ENCODE results near the gene PRR11. TPM values are rescaled to one million over a fixed set of nuclear protein-coding genes. Genes with fewer than 3 reads are reported as not detected.

The PRR11 gene
- total RNA-seq (under 1 TPM; 0.65 to 0.85 TPM), polyA plus RNA-seq (under 1 TPM in 2 of 3 donors, not detected in 1; 0.32 to 0.66 TPM), total RNA-seq (0.21 to 1.5 (median 0.64) reads per million in 6 experiments)

- POLR2A ChIA-PET, result interaction anchor here (0.5 to 2.1 kb wide), 15 partner anchors 9 to 1306 kb away, joined by 3 to 18 read pairs (median 4); partner anchors contain the start of genes CLTC, MRPS23, MTMR4 and RAD51C
- no peak within 1 kb of the TSS for H3K4me3 Mint-ChIP-seq
- H3K27me3 Mint-ChIP-seq, result no peaks in the 10 kb centered on the region
- no peaks in the 10 kb centered on the region for H3K9me3 Mint-ChIP-seq
- ATAC-seq, result peak; percentile 88 to 89
- H3K27ac Mint-ChIP-seq, result no peak within 1 kb of the TSS
- H3K36me3 Mint-ChIP-seq, result peaks cover 0 to 2% (median 0%) of the 10 kb centered on the region in 3 donors
- peak in 7 of 10 donors; percentile 74 to 98 (median 95) for DNase-seq
- H3K4me1 Mint-ChIP-seq, result peaks cover 2 to 42% (median 16%) of the 10 kb centered on the region in 4 donors
These were observed at the start of gene PRR11 for GRCh38 chr17:59155439-59156177. PRR11 (plus strand) TSS chr17:59155746; CDS start chr17:59169753, 14,007 bp downstream.

DNA sequence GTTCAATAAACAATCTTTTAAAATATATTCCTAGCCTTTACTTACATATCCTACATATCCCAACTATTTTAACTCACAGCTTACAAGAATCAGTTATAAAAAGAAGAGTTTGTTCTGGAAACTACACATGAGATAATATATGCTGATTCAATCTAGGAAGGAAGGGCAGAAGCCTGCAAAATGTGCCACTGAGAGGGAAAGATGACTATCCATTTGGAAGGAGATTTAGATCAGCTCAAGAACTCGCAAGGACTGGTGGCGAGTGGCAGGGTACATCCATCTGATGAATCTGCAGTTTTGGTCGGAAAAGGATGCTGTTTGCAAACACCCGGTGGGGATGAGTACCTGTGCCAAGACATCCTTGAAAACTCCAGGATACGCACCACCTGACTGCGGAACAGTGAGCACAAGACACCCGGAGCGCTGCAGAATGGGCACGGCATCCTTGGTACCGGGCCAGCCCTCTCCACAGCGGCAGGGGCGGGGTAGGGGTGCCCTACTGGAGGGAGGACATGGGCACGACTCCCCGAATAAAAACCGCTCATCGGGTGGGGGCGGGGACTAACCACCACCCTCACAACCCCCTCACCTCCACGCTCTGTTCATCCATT lies 49.6 kb upstream of the PRR11 start:
- H3K4me1 Mint-ChIP-seq, result peaks cover 7 to 45% (median 38%) of the 10 kb centered on the region in 4 donors
- H3K36me3 Mint-ChIP-seq, result peaks cover 0 to 31% (median 0%) of the 10 kb centered on the region in 3 donors
- no peaks in the 10 kb centered on the region for H3K9me3 Mint-ChIP-seq
- H3K4me3 Mint-ChIP-seq, result peak overlapping the region; percentile 91 to 98 (median 94)
- H3K27me3 Mint-ChIP-seq, result no peaks in the 10 kb centered on the region
- DNase-seq, result peak in 9 of 10 donors; percentile 62 to 90 (median 74)
- peak overlapping the region; percentile 79 to 96 (median 92) for H3K27ac Mint-ChIP-seq
- ATAC-seq, result peak; percentile 66 to 67
- POLR2A ChIA-PET, result interaction anchor here (0.7 to 2.5 kb wide), 10 partner anchors 39 to 1286 kb away, joined by 3 to 18 read pairs (median 4); partner anchors contain the start of genes MTMR4, PRR11, PTRH2 and SKA2

- peak; percentile 97 to 99 (median 98) for DNase-seq
- H3K36me3 Mint-ChIP-seq, result peaks cover 0 to 31% (median 0%) of the 10 kb centered on the region in 3 donors
- peak within 1 kb of the TSS; percentile 91 to 98 (median 94) for H3K4me3 Mint-ChIP-seq
- H3K27ac Mint-ChIP-seq, result peak within 1 kb of the TSS; percentile 79 to 96 (median 92)
- H3K27me3 Mint-ChIP-seq, result no peaks in the 10 kb centered on the region
- peak; percentile 93 to 95 for ATAC-seq
- POLR2A ChIA-PET, result interaction anchor here (0.7 to 2.5 kb wide), 9 partner anchors 48 to 1285 kb away, joined by 3 to 18 read pairs (median 4); partner anchors contain the start of genes MTMR4, PRR11, PTRH2 and SKA2
- no peaks in the 10 kb centered on the region for H3K9me3 Mint-ChIP-seq
- peaks cover 7 to 41% (median 38%) of the 10 kb centered on the region in 4 donors for H3K4me1 Mint-ChIP-seq
These were observed 48.9 kb upstream of the PRR11 start, which contains the start of gene TRIM37 for GRCh38 chr17:59106463-59107305. TRIM37 (minus strand) TSS chr17:59106880; CDS start chr17:59106461, 419 bp downstream.

DNA sequence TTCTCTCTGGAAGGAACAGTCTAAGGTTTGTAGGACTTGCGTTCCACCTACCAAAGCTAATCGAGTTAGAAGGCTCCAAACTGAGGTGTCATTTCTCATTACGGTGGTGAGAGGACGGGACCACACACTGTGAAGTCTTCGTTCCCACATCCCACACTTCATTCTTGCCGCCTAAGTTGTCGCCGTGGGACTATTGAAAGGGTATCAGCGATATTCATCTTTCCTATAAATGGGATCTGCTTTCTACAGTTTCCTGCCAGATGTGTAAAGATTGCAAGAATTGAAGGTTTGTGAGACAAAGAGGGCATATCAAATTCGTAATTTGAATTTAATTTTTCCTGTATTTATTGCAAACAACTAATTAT lies 48.3 kb upstream of the PRR11 start:
- Mint-ChIP-seq H3K36me3 (peaks cover 0 to 31% (median 0%) of the 10 kb centered on the region in 3 donors), H3K9me3 (no peaks in the 10 kb centered on the region), H3K27me3 (no peaks in the 10 kb centered on the region), H3K4me1 (peaks cover 4 to 36% (median 33%) of the 10 kb centered on the region in 4 donors), H3K27ac (peak overlapping the region; percentile 13 to 96 (median 92)), H3K4me3 (peak overlapping the region; percentile 91 to 98 (median 94))
- POLR2A ChIA-PET, result interaction anchor here (0.7 to 2.5 kb wide), 8 partner anchors 48 to 1285 kb away, joined by 3 to 18 read pairs (median 4); partner anchors contain the start of genes MTMR4, PRR11, PTRH2 and SKA2
- DNase-seq (no peak), ATAC-seq (no peak)

GRCh38 chr17:59108400-59109102 lies 47.0 kb upstream of the PRR11 start:
- Mint-ChIP-seq H3K9me3 (no peaks in the 10 kb centered on the region), H3K4me3 (peak overlapping the region in 2 of 10 donors; percentile 20 to 39), H3K27me3 (no peaks in the 10 kb centered on the region), H3K27ac (no peak overlapping the region), H3K36me3 (peaks cover 0 to 19% (median 0%) of the 10 kb centered on the region in 3 donors), H3K4me1 (peaks cover 4 to 34% (median 28%) of the 10 kb centered on the region in 4 donors)
- no peak for DNase-seq
- ATAC-seq, result no peak
- POLR2A ChIA-PET, result interaction anchor here (0.6 to 0.7 kb wide), 3 partner anchors 510 to 757 kb away, joined by 3 to 5 read pairs (median 3); no protein-coding TSS in a partner anchor

DNA sequence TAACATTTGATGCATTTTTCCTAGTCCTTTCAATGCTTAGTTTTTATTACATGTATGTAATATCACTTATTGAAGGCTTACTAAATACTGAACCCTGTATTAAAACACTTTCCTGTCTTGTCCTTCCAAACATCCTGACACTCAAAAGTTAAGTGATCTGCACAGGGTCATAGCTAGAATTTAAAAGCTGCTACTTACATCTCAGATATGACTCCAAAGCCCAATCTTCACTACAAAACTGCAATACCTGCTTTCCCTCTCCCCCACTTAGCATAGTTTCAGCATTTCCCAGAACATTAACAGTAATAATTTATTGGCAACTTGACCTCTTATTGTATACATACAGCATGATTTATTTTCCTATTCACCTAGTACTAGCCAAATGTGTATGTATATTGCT lies 44.6 kb upstream of the PRR11 start:
- H3K4me3 Mint-ChIP-seq, result no peak overlapping the region
- no peaks in the 10 kb centered on the region for H3K9me3 Mint-ChIP-seq
- peaks cover 0 to 13% (median 9%) of the 10 kb centered on the region in 4 donors for H3K4me1 Mint-ChIP-seq
- ATAC-seq (no peak), DNase-seq (no peak)
- H3K27ac Mint-ChIP-seq, result no peak overlapping the region
- no peaks in the 10 kb centered on the region for H3K27me3 Mint-ChIP-seq
- peaks cover 0 to 19% (median 0%) of the 10 kb centered on the region in 3 donors for H3K36me3 Mint-ChIP-seq
- POLR2A ChIA-PET, result no interaction called here

DNA sequence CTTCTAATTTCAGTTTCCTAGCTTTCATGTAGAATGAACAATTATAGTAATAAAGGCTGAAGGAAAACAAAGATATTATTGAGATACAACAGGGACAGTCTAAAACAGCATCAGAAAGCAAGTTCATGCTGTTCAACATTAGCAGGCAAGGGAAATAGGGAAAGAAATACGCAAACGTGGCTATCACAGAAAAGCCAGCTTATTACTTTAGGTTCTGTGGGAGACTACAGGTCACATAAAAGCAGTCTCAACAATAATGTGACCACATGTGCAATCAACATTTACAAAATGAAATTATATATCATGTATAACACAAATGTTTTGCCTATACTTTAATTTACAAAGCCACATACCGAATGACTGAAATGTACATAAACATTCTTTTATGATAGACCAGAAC lies 44.0 kb upstream of the PRR11 start:
- H3K9me3 Mint-ChIP-seq, result no peaks in the 10 kb centered on the region
- peak overlapping the region in 1 of 10 donors; percentile 10 for H3K27ac Mint-ChIP-seq
- no peak for ATAC-seq
- POLR2A ChIA-PET, result interaction anchor here (0.6 kb wide), 1 partner anchor 9 kb away, joined by 3 read pairs; no protein-coding TSS in a partner anchor
- H3K36me3 Mint-ChIP-seq, result peaks cover 0 to 22% (median 0%) of the 10 kb centered on the region in 3 donors
- no peaks in the 10 kb centered on the region for H3K27me3 Mint-ChIP-seq
- no peak for DNase-seq
- H3K4me3 Mint-ChIP-seq, result no peak overlapping the region
- H3K4me1 Mint-ChIP-seq, result peaks cover 0 to 7% (median 6%) of the 10 kb centered on the region in 4 donors

GRCh38 chr17:59115474-59115873 lies 40.1 kb upstream of the PRR11 start:
- Mint-ChIP-seq H3K36me3 (peaks cover 0 to 34% (median 4%) of the 10 kb centered on the region in 3 donors), H3K4me1 (no peaks in the 10 kb centered on the region), H3K4me3 (no peak overlapping the region), H3K27ac (no peak overlapping the region), H3K27me3 (no peaks in the 10 kb centered on the region), H3K9me3 (no peaks in the 10 kb centered on the region)
- ATAC-seq, result no peak
- DNase-seq, result no peak
- POLR2A ChIA-PET, result no interaction called here

GRCh38 chr17:59121901-59122480 lies 33.6 kb upstream of the PRR11 start:
- no peak for ATAC-seq
- Mint-ChIP-seq H3K27ac (no peak overlapping the region), H3K36me3 (peaks cover 0 to 49% (median 8%) of the 10 kb centered on the region in 3 donors), H3K9me3 (no peaks in the 10 kb centered on the region), H3K4me3 (no peak overlapping the region), H3K27me3 (no peaks in the 10 kb centered on the region), H3K4me1 (no peaks in the 10 kb centered on the region)
- POLR2A ChIA-PET, result no interaction called here
- no peak for DNase-seq

DNA sequence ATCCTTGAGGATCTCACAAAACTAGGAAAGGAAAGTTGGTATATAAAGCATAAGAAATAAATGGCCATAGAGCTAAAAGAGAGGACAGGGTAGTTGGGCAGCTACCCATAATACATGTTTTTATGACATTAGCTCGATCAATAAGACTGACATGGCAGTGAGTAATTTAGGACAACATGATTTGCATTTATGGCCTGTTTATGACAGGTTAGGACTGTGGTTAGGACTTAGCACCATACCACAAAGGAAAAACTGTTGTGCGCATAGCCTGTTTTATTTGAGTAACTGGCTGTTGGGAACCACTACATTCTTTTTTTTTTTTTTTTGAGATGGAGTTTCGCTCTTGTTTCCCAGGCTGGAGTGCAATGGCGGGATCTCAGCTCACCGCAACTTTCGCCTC lies 30.9 kb upstream of the PRR11 start:
- ATAC-seq (no peak), DNase-seq (no peak)
- Mint-ChIP-seq H3K9me3 (no peaks in the 10 kb centered on the region), H3K27me3 (no peaks in the 10 kb centered on the region), H3K4me3 (no peak overlapping the region), H3K4me1 (no peaks in the 10 kb centered on the region), H3K36me3 (peaks cover 0 to 50% (median 8%) of the 10 kb centered on the region in 3 donors), H3K27ac (no peak overlapping the region)
- POLR2A ChIA-PET, result no interaction called here

GRCh38 chr17:59126809-59127417 lies 28.6 kb upstream of the PRR11 start:
- Mint-ChIP-seq H3K4me3 (no peak overlapping the region), H3K27me3 (no peaks in the 10 kb centered on the region), H3K27ac (no peak overlapping the region), H3K4me1 (peaks cover 0 to 1% (median 0%) of the 10 kb centered on the region in 4 donors), H3K9me3 (no peaks in the 10 kb centered on the region), H3K36me3 (peaks cover 0 to 44% (median 8%) of the 10 kb centered on the region in 3 donors)
- POLR2A ChIA-PET, result no interaction called here
- DNase-seq (no peak), ATAC-seq (no peak)
